AG20443 (cell line): ENCODE data around the gene C10orf90.

Experiments
- DNase-seq: peaks from one replicate; pipeline ENCODE4 v3.0.0; 2012; ENCODE audit warnings: low spot score, mixed read lengths

The C10orf90 gene

DNA sequence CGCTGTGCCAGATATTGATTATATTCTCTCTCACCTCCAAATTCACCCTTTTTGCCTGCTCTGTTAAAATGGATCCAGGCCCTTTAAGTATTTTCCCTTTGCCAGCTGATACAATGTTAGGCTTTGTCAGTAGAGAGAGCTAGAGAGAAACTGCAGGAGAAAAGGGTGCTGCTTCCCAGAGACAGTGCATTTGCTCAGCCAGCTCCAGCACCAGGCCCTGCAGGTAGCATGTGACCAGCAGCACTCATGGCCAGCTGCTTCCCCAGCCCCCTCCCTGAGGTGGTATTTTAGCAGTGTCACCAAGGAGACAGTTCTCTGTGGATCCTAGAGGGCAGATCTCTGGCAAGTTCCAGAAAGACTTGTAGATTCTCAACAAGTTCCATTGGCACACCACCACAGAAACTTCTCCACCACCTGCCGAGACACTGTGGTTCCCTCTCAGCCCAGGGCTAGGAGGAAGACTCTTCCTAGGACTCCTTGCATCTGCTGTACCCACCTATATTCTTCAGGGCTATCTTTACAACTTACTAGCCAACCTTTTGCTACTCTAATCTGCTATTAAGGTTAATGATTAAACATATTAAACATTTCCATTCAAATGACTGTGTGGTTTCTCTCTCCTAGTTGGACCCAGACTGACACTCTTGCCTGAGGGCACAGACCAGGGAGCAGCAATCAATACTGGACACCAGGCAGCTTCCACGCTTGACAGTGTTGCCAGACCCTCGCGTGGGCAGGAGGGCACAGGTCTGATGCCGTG lies 246.6 kb downstream of the C10orf90 start:
- no peak for DNase-seq

DNA sequence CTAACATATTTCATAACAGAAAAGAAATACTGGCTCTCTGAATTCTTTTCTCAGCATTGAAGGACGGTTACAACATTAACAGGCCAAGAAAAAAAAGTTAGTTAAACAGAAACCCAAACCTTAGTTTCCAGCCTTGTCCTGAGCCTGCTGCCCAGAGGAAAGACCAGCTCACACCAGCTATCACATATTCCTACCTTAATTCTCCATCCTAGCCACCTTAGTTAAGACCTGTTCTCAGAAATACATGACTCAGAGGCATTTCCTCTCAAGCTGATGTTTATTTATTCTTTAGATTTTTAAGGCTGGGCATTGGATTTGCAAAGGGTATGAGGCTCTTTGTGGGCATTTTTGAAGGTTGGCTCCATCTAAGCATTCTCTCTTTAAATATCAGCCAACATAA lies 247.9 kb downstream of the C10orf90 start:
- peak; percentile 16 for DNase-seq

DNA sequence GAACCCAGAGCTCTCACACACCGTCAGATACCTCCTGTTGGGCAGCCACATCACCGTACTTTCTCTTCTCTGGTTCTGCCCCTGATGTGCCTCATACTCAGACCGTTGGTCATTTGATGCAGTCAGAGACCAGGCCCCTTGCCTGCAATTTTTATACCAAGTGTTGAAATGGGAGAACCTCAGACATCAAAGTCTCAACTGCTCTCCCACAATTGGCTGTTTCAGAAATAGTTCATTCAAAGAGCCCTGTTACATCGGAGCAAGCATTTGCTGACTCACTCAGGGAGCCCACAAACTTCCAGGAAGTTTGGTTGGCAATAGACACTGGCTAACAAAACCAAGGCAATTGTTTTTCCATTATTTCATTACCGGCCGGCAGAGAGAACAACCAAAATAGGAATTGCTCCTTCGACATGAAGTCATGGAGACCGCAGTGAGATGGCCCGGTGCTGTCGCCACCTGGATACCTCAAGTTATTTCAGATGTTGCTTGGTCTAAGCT lies 248.7 kb downstream of the C10orf90 start:
- DNase-seq: peak; percentile 88

DNA sequence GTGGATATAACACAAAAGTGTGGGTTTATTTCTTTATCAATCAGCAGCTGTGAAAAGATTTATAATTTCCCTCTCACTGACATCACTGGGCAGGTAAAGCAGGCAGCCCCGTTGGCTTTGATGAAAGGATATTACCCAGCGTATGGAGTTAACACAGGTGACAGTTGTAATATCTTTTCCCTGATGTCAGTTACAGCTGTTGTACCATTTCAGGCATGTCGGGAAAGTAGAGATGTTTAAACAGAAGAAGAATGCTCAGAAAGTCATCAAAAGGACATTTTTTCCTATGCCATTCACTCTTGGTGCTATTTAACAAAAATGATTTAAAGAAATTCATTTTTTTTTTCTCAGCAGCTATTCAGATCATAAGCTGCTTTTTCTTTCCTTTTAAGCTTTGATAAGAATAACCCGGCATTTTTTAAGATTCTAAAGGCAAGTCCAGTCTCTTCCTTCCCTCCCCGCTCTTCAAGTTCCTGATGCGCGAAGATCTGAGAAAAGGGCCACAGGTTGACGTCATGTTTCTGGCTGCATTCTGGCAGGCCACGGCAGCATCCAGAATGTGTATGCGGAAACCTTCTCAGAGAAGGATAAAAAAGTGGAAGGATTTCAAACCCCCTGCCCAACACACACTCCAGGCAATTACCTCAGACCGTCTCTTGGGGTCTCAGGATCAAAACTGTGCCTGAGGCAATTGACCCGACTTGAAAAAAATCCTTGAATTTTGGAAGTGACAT lies 249.8 kb downstream of the C10orf90 start:
- no peak for DNase-seq

DNA sequence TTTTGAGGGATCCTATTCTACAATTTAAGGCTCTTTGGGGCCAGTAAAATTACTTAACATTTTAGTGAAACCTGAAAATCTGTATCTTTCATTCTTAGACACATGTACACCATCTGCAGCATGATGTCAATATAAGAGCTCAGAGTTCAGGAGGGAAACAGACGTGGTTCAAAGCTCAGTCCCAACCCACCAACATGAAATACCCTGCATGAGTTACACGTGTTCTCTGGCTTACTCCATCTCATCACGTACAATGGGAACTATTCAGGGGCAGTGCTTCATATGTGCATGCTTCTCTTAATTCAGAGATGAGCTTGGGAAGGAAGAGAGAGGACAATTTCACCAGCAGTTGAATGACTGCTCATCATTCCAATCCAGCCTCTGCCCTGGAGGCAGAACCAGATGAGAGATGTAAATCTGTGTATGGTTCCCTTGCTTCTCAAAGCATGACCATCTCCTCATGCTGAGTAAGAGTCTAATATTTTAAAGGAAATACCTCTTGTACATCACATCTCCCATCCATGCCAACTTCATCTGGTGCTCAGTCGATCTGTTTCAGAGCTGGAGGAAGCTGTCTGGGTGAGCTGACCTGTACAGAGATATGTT lies 253.2 kb downstream of the C10orf90 start:
- DNase-seq: no peak

DNA sequence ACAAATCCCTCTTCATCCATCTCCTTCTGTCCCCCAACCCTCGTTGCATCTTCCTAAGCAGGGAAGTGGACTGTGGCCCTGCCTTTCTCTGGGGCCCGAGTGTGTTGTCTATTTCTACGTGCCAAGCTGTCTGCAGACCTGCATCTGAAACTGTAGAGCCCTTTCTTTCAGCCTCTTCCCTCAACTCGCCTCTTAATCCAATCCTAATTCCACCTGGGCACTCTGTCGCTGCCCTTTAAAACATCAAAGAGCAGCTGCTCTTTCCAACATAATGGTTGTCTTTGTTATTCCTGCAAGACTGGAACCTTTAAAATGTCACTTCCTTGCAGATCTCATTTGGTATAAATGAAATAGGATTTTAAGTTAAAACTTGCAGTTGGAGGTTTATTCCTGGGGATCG lies 260.7 kb downstream of the C10orf90 start:
- no peak for DNase-seq

DNA sequence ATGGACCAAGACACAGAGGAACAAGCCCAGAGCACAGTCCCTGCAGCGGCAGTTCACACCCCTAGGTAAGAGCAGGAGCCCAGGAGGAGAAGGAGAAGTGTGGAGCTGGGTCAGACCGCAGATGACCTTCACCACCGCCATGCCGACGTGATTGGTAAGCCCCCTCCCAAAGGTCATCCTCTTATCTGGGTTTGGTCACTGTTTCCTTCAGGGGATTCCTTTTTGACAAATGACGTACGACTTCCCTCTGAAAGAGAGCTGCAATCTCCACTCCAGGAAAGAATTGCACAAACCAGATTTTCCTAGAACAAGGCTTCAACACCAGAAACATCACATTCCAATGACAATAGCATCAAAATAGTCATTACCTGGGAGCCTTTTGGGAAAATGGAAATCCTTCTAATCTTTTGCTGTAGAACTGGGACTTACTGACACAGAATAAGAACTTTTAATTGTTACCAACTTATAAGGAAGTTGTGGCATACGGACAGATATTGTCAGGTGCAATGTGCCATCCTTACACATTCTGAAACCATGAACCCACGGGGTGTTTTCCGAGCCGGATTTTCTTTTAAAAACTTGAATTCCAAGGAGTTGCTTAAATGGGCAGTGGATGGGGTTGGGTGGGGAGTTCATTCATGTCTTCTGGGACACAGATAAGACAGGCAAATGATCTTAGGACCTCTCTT lies 261.4 kb downstream of the C10orf90 start:
- DNase-seq: no peak

DNA sequence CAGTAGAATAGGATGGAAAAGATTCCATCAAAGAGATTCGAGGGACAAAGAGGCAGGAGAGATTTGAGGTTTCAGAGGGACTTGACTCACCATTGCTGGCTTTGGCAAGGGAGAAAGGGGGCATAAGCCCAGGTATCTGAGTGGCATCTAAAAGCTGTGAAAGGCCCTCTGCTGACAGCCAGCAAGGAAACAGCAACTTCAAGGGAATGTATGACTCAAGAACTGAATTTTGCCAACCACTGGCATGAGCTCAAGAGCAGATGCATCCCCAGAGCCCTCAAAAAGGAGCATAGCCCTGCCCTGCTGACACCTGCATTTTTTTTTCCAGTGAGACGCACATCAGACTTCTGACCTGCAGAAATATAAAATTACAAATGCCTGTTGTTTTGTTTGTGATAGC lies 262.7 kb downstream of the C10orf90 start:
- DNase-seq: peak; percentile 26

DNA sequence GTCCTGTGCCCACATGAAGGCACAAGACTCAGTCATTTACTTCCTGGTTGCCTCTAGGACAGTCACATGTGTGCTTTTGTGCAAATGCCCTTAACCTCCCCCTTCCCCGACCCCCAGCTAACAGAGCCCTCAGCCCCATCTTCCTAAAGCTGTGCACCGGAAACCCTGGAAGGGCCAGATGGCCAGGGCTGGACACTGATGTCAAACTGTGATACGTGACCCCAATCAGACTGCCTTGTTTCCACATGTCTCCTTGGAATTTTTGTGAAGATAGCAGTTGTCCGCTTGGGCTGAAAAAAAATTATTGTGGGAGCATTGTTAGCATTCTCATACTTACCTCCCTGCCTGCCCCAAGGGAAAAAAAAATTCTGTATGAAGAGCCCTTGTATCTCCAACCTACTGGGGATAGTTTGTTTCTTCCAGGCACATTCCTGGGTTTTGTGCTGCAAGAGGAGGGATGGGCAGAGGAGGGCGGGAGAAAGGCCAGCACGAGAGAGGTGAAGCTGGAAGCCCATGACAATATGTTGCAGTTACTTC lies 265.2 kb downstream of the C10orf90 start:
- no peak for DNase-seq

DNA sequence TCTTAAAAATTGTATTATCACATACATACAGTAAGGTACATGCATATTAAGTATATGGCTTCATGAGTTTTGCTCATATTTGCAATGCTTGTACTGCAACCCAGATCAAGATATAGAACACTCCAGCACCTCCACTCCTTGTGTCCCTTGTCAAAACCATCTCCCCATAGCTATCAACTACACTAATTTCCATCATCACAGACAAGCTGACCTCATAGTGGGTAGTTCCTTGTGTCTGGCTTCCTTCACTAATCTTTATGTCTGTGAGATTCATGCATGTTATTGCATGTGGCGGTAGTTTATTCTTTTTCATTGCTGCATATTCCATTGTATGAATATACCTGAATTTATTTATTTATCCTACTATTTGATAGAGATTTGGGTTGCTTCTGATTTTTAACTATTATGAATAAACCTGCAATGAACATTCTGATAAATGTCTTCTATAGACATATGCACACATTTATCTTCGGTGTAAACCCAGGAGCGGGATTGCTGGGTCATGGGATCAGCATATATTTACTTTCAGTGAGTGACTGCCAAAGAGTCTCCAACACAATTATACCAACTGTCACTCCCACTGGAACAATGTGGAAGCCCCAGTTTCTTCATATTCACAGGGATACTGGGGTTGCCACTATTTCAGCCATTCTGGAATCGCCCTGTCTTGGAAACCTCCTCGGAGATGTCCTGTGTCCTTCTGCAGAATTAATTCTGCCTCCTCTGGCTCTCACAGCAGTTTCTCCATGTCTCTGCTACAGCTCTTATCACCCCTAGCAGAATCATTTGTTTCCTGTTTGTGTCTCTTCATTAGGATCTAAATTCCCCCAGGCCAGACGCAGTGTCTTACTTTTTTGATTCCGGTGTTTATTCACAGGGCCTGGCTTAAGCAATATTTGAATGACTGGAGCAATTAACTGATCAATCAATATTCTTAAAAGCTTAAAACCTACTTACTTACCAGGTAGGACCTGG lies 267.5 kb downstream of the C10orf90 start:
- no peak for DNase-seq

DNA sequence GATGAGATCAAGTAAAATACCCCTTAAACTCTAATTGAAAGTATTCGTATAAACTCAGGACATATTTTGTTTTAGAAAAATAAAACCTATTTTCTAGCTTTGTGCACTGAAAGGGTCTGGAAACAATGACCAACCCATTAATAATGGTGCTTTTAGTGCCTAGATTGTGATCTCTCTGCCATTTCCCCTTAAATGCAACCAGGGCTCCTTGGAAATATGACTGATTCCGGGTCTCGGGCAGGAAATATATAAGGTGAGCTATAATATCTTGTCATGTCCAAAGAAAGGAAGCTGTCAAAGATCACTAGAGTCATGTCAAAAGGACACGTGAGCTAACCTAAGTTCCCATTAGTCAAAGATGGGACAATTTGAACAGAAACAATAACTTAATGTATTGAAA lies 269.9 kb downstream of the C10orf90 start:
- no peak for DNase-seq

DNA sequence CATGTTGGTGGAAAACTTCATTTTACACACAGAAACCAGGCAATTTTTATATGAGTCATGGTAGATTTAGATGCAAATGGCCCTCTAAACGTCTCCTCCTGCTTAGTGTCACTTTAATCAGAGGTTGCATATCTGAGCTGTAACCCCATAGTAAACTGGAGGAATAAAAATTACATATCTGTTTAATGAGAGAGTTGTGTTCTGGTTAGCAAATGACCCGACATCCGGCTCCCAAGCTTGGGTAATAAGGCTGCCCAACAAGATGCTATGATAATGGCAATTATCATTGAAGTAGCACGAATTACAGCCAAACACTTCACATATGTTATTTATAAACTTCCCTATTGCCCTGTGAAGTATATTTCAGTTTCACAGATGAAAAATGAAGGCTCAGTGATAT lies 271.6 kb downstream of the C10orf90 start:
- DNase-seq: no peak

DNA sequence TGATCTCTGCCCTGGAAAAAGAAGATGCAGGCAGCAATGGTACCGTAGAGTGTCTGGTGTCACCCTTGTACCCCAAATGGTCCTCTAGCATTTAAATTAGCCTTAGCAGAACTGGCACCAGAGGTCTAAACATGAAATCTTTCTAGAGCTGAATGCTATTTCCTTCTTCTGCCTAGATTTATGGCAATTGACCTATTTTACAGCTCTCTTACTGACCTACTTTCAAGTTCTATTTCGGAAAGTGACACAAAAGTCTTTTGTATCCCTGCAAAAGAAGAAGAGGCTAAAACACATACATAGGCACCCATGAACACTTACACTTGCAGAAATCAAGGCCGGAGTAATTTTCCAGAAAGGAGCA lies 272.1 kb downstream of the C10orf90 start:
- no peak for DNase-seq

DNA sequence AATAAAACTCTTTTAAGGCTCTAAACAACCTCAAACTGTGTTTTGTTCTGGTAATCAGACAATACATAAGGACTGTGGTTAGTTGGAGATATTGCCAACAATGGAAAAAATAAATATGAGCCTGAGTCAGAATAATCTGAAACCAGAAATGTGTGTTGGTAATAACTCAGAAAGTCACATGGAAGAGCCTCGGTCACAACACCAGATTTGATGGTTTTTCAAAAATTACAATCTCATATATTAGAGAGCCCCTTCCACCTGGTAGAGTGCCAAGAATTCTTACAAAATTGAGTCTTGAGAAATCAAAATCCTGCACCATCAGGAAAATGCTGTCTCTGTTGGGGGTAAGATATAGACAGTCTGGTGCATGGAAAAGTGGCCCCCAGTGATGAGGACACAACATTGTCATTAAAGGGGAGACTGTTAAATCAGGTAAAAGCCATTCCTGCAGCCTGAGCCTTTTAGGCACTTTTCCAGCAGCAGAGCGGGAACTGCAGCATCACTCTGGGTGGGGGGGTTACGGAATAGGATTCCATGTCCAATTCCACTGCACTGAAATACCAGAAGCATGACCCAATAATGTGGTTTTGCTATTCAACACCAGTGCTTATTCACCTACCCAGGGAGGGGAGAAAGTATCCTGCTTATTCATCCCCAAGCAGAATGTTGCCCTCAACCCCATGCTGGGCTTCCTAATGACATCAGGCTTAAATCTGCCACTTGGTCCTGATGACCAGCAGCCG lies 272.7 kb downstream of the C10orf90 start:
- DNase-seq: peak; percentile 91

DNA sequence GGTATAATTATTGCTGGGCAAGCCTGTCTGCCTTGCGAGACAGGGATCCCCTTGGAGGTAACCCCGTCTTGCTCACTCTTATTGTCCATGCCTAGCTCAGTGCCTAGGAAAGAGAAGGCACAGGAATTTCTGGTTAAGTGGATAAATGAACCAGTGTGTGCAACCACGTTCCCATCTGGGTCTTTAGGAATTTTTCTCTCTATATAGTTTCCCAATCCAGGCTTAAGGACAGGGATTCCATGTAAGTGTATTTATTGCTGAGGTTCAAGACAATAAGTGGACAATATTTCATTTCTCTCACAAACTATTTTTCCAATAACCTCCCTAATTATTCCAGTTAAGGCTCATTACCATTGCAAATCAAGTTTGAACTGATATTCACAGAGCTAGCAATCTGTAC lies 273.3 kb downstream of the C10orf90 start:
- DNase-seq: no peak

DNA sequence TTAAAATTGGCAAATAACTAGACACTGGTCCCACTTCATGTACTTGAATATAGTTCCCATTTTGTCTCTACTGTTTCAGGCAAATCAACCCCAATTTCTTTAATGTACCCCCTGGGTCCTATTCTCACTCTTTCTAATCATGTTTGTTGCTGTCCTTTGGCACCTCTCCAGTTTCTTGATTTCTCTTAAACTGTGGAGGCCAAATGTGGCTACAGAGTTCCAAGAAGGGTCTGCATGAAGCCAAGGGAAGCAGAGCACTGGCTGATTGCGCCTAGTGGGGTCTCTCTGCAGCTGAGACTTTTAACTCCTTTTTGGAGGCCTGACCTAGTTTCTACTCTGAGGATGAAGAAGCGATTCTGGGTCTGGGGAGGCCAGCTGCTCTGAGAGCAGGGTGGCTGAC lies 275.5 kb downstream of the C10orf90 start:
- no peak for DNase-seq

DNA sequence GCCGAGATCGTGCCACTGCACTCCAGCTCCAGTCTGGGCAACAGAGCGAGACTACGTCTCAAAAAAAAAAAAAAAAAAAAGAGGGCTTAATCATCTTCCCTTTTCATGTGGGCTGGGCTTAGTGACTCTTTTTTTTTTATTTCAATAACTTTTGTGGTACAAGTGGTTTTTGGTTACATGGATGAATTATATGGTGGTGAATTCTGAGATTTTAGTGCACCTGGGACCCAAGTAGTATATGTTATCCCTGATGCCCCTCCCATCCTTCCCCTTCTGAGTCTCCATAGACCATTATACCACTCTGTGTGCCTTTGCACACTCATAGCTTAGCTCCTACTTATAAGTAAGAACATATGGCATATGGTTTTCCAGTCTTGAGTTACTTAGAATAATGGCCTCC lies 277.4 kb downstream of the C10orf90 start:
- DNase-seq: no peak

DNA sequence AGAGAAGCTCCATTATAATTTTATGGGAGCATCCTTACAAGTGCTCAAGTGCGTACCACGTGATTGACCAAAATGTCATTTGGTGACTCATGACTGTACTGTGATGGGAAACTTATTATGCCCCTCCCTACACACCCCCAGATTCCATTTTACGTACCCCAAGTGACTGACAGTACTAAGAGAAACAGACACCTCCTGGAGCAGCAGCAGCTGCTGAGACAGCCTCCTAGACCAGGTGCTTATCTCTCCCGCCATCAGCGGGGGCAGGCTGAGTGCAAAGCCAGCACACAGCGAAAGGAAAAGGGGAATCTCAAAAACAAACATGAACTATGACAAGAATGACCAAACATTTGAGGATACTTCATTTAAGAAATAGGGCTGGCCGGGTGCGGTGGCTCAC lies 278.0 kb downstream of the C10orf90 start:
- no peak for DNase-seq

DNA sequence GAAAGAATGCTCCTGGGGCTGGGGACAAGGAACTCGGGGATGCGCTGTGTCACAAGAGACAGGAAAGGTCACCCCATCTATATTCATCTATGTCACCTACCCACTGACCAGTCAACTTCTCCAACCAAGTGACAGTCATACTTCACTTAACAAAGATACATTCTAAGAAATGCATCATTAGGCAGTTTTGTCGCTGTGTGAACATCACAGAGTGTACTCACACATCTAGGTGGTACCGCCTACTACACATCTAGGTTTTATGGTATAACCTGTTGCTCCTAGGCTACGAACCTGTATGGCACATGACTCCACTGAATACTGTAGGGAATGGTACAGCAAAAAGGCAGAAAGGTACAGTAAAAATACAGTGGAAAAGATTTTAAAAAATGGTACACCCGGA lies 278.4 kb downstream of the C10orf90 start:
- DNase-seq: no peak

DNA sequence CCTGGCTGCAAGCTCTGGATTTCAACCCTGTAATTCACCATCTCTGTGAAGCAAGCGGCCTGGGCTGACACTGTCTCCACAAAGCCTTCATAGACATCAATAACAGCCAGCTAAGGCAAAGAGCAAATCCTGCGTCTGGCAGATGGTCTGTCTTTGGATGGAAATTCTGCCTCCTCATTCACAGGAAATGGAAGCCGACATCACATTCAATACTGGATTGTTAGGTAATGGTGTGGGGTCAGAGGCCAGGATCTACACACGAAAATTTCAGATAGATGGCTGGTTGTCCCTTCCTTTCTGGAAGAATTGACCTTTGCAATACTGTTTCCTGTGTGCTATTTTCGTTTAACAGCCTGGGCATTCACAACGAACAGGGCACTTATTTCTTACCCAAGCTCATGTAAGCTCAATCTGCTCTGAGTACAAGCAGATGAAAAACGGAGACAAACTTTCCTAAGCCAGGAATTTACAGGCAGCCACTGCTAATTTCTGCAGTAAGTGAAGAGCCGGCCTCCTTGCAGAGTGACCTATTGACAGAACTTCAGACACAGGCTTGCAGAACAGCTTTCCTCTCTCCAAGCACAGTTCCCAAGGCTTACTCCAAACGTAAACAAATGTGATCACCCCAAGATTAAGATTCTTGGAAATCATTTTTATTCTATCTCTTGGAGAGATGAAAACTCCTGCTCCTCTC lies 279.2 kb downstream of the C10orf90 start:
- peak; percentile 23 for DNase-seq
